GM18867 (cell line): Measurements from ENCODE around the gene CBX7.
"Not testable (repeated sequence)": the region's sequence is repeated elsewhere in the genome, so short reads cannot be mapped to it uniquely, and the experiment has no call there.

Experiments used
- ATAC-seq: cut with Tn5 transposase; IDR thresholded peaks from one replicate; pipeline ENCODE4 v1.9.1; 2021; ENCODE audit warnings: mild to moderate bottlenecking, moderate library complexity; ENCODE audit not compliant: unreplicated experiment

CBX7 gene

DNA sequence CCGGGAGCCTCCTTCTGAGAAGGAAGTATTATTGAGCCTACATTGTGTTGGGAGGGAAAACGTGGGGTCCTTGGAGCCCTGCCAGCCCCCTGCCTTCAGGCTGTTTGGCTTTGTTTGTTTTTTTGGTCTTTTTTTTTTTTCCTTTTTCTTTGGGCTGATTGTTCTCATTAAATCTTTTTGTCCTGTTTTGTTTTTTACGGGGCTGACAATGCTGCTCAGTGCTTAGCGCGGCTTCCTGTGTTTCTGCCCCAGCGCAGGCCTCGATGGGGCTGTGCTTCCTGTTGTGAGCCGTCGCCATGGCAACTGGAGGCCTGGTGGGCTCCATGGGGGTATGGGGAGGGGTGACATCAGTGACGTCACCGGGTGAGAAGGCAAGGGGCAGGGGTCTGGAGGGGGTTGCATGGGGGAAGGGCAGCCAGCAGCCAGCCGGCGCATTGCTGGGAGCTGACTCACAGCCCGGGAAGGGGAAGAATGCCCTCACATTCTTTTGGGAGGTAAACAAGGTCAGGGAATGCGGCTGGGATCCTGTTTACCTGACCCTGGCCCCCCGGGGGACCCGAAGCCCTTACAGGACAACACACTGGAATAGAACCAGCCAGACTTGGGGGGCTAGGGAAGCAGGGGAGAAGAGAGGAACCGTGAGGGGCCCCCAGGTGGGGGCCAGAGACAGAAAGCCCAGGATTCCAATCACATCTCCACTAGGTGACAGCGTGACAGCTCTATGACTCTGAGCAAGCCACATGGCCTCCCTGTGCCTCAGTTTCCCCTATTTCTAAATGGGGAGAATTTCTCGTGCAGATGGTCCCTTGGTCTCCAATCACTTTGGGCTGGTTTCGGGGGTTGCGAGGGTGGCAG, 22.2 kb upstream of the CBX7 start:
- ATAC-seq, result no peak

DNA sequence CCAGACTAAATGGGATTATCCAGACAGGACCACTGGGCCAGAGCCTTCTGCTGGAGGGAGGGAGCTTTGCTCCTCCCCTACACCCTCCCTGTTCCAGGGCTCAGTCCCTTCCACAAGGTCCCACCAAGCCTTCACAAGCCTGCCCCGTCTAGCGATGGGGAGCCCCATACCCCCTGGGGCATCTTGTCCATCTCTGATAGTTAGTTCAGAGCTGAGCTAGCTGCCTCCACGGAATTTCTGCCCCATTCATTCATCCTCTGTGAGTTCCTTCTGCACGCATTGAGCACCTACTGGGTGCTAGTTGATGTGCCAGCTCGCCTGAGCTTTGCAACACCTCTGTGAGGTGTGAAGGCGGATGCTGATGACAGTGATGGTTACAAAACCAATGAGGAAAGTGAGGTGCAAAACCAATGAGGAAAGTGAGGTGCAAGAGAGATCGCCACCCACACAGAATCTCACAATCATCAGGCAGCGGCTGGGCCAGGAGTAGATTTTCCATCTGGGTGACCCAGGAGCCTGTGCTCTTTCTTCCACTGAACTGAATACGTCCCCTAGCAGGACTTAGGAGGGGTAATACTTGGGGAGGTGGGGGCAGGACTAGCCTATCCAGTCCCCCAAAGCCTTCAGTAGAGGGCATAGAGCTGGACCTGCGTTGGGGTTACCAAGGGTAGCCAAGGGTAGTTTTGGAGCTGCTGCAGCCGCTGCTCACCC, 21.5 kb upstream of the CBX7 start:
- no peak for ATAC-seq

DNA sequence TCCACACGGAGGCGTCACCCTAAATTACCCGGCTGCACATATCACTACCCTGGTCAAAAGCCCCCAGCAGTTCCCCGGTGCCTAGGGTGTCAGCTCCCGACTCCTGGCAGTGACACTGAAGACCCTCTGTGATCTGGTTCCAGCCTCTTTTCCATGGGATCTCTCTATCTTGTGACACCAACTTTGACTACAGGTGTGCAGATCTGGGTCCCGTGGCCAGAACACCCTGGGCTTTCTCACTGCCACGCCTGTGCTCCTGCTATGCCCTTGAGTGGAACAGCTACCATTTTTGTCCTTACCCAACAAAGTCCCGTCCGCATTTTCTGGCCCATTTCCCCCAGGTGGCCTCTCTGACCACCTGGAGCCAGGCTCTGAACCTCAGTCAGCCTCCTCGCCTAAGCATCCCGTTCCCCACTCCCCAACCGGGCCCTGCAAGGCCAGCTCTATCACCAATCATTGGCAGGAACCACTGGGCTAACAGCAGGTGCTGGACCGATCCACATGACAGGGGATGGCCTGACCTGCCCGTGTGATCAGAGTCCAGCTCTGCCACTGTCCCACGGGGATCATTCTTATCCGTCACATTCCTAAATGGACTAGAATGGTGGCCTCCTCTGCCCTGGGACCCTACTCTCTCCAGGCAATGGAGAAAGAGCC, 20.7 kb upstream of the CBX7 start:
- ATAC-seq, result no peak

DNA sequence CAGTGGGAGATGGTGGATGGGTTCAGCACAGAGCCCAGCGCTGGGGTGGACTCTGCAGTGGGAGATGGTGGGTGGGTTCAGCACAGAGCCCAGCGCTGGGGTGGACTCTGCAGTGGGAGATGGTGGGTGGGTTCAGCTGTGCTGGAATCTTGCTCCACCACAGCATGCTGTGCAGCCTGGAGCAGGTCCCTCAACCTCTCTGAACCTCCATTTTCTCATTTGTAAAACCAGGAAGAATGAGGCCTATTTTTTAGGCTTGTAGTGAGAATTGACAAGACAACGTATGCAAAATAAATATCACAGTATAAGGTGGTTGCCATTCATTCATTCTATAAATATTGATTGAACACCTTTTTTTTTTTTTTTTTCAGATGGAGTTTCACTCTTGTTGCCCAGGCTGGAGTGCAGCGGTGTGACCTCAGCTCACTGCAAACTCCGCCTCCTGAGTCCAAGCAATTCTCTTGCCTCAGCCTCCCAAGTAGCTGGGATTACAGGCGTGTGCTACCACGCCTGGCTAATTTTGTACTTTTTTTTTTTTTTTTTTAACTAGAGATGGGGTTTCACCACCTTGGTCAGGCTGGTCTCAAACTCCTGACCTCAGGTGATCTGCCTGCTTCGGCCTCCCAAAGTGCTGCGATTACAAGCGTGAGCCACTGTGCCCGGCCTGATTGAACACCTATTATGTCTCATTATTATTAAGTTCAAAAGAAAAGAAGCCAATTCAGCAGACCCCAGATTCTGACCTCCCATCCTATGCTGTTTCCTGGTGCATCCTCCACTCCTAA, 20.0 kb upstream of the CBX7 start:
- ATAC-seq, result not testable (repeated sequence)

DNA sequence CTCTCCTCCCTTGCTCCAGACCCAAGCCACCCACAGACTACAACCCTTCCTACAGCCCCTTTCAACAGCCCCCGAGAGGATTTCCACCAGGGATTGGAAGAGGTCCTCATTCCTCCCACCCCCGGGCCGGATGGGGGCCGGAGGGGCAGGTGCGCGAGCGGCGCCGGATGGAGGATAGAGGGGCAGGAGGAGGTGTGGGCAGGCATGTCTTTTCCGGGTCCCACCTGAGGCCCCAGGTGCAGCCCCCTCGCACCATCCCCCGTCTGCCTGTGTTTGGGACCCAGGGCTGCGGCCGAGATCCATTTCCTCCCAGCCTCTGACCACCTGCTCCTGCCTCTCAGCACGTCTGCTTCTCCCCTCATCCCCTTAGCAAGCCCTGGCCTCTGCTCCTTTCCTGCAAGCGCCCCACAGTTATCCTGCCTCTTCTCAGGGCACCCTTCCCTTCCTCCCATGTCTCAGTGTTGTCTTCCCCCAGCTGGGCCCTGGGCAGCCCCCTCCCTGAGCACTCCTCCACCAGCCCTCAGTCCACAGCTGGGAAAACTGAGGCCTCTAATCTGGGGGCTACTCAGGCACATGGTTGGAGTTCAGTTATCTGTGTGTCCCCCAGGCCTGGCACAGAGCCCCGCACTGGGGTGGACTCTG, 19.3 kb upstream of the CBX7 start:
- ATAC-seq, result no peak

DNA sequence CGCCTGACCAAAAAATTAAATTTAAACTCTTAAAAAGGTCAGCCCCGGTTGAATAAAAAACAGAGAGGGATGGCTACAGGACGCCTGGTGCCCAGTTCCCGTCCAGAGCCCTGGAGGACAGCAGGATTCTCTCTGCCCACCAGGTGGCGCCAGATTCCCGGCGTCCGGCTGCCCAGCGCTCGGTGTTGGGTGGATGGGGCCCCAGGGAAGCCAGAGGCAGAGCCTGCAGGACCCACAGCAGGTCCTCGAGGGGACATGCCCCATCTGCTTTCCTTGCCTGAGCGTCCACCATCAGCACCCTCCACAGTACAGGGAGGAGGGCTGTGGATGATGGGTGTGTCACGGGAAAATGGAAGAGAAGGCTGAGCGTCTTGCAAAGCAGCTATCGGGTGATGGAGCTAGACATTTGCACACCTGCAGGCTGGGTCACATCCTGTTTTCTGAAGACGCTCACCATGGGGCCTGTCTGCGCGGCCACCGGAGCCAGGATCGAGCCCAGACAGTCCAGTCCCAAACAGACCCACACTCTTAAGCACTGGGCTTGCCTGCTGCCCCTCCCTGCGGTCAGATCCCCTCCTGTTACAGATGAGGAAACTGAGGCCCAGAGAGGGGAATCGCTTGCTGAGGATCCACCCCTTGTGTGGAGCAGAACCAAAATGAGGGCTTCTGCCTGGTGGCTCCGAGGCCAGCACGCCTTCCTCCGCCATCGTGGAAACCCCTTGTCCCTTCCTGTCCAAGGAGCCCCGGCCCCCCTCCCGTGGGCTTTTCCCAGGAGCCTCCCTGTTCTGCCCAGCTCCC, 18.5 kb upstream of the CBX7 start:
- ATAC-seq, result no peak

DNA sequence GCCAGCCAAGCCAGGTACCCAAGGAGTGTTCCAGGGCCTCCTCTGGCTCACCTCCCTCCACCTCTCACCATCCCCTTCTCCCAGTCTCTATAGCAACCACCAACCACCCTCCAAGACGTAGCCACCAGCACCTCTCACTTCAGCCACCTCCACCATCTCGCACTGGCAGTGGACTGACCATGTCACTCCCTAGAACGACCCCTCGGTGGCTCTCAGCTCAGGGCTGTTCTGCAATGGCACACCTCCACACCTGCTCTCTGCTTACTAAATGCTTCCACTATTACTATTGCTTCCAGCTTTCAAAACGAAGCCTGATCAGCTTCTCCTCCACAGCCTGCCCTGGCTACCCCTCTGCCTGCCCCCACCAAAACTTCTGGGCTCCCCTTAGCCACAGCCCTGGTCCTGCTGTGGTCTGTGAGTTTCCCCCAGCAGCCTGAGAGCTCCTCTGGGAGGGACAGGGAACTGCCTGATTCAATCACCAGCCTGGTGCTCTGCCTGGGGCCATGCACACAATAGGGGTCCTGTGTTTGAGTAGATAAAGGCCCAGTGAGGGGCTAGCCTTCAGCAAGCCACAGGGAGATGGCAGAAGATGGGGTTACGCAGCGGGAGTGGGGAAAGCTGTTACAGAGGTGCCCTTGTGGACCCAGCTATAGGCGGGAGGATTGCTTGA, 17.5 kb upstream of the CBX7 start:
- ATAC-seq, result no peak

DNA sequence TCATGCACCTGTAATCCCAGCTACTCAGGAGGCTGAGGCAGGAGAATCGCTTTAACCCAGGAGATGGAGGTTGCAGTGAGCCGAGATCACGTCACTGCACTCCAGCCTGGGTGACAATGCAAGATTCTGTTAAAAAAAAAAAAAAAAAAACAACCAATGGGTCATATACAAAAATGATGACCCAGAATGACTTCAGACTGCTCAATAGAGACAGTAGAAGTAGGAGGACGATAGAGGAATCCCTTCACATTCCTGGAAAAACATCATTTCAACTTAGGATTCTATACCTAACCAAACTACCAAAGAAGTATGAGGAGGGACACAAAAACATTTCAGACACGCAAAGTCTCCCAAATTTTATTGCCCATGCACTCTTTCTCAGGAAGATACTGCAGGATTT, 14.1 kb upstream of the CBX7 start:
- ATAC-seq, result no peak

DNA sequence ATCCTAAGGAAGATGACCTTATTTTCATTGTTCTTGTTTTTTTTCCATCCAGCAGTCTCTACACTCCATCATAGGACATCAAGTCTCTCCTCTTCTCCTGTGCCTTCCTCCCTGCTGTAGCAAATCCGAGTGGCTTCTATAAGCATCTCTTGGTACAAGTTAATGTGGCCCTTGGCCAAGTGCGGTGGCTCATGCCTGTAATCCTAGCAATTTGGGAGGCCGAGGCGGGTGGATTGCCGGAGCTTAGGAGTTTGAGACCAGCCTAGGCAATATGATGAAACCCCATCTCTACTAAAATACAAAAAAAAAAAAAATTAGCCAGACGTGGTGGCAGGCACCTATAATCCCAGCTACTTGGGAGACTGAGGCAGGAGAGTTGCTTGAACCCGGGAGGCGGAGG, 3.6 kb upstream of the CBX7 start:
- ATAC-seq, result not testable (repeated sequence)

DNA sequence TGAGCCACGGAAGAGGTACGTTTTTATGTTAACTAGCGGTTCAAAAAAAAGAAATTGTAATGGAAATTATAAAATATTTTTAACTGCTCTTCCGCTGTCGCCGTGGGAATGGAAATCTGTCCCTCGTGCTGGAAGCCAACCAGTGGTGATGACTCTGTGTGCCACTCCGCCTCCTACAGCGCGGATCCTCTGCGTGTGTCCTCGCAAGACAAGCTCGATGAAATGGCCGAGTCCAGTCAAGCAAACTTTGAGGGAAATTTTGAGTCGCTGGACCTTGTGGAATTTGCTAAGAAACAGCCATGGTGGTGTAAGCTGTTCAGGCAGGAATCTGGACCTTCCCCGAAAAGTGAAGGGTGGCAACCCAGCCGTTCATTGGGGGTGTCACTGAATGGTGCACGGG, 2.9 kb upstream of the CBX7 start:
- no peak for ATAC-seq

DNA sequence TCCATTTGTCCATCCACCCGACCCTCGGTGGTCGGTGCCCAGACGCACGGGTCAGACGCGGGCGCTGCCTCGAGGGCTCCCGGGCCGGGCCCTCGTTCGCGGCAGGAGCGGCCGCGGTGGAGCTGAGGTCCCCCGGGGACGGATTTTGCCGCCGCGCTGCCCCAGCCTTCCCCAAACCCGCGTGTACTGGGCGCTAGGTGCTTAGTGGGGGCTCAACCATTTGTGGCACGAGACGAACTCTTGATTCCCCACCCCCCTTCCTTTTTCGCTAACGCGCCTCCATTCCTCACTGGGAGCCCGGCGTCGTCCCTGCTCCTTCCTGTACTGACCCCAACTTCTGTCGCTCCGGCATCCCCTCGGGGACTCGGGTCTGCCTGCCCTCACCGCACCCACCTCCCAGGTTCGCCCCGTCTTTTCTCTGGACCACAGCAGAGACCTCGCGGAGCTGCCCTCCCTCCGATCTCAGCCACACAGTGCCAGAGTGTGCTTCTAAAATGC, 789 bp upstream of the CBX7 start:
- ATAC-seq, result no peak

DNA sequence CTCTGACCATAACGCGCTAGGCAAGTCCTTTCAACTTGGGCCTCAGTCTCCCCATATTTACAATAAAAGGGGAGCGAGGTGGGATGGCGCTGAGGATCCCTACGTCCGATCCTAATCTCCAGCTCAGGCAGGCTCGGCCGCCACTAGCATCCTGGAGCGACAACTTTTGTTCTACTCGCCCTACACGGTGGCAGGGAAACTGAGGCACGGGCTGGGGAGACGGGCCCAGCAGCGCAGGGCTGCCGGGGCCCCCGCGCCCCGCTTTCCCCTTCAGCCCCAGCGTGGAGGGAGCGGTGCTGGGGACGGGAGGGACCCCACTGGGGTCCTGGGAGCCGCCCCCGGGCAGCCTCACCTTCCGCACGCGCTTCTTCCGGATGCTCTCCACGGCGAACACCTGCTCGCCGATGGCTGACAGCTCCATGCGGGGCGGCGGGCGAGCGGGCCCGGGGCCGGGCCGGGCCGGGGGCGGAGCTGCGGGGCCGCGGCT, 413 bp downstream of the CBX7 start:
- no peak for ATAC-seq

DNA sequence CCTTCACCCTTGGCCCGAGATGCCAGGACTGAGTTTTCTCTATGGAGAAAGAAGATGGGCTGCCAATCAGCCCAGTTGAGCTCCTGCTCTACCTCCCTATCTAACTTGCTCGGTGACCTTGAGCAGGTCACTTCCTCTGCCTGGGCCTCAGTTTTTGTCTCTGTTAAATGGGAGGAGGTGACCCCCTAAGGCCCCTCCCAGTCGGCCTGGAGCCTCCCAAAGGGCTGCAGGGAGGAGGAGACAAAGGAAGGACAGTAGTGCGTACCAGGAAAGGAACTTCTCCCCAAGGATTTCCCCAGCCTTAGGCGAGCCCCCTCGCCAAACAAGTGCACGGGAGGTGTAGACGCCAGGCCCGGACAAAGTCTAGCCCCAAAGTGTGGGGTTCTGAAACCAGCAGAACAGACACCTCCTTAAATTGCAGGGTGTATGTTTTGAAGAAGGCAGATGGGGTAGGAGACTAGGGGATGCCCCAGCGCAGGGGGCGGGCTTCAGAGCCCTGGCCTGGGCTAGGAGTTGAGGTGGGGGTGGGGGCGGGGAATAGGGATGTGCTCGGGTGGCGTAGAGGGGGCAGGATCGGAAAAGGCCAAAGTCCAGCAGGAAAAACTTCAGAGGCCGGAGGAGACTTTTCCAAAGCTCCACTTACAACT, 1.0 kb downstream of the CBX7 start:
- no peak for ATAC-seq

DNA sequence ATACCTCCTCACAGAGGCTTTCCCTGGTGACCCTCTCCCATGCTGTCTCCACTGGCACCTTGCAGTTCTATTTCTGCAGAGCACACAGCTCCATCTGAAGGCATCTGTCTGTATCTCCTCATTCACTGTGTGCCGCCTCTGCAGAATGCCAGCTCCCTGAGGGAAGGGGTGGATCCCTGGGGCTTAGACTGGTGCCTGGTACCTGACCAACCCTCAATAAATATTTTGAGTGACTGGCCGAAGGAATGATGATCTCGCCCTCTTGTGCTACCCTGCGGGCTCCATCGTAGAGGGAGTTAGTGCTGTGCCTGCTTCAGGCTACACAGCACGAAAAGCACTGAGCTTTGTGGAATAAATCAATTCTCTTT, 1.6 kb downstream of the CBX7 start:
- no peak for ATAC-seq

DNA sequence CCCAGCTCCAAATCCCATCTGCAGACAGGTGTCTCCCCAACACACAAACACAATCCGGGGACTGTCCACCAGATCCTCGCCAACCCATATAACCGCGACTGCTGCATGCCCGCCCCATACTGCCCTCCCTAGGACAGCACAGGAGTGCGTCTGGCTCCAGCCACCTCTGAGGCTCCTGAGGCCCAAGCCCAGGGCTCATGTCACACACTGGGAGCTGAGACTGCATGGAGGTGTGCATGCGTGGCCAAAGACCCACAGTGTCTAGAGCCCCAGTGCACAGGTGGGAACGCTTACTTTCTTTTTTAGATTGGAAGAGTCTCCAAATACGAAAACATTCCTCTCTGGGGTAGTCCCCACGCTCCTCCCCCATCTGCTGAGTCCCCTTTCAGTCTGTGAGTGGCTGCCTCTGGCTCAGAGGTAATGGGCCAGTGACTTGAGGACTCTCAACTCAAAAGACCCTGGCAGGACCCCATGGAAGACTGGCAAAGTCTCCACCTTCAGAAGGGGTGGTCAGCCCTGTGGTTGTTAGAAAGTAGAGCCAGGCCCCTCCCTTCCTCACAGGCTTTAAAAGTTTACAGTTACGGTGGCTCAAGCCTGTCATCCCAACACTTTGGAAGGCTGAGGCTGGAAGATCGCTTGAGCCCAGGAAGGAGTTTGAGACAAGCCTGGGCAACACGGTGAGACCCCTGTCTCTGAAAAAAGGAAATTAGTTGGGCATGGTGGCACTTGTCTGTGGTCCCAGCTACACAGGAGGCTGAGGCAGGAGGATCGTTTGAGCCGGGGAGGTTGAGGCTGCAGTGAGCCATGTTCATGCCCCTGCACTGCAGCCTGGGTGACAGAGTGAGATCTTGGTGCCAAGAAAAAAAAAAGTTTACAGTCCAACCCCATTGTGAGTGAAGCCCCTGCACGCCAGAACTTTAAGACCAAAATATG, 2.3 kb downstream of the CBX7 start:
- no peak for ATAC-seq

DNA sequence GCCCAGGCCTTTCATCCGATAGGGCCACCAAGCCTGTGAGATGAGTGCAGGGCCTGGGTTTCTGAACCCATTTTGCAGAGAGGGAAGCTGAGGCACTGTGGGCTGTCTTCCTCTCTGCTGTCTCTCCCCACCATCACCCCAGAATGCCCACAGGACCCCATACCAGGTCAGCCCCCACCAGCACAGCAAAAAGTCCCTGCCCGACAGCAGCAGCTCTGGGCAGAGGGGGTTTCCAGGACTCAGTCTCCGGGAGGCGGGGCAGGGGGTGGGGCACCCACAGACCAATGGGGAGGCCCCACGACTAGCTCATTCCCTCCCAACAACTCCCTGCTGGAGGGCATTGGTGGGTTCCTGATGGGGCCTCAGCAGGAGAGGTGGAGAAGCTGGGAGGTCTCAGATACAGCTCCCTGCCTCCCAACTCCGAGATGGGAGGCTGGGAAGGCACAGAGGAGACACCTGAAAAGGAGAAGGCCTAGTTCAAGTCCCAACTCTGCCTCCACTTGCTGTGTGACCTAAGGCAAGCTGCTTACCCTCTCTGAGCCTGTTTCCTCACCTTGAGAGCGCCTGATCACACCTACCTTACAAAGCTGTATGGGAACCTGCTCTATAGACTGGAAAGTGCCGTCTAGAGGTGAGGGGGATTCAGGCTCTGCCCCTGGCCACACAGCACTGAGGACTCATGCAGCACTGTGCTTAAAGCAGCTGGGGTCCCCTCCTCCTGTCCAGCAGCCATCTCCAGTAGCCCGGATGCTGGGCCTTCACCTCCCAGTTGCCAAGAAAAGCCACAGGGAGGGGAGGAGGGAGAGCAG, 3.5 kb downstream of the CBX7 start:
- ATAC-seq, result no peak
